GM18511 (cell line): ENCODE measurements around the gene GUK1.
"Not testable (repeated sequence)": the region's sequence is repeated elsewhere in the genome, so short reads cannot be mapped to it uniquely, and the experiment has no call there.

Experiments used
- ATAC-seq: cut with Tn5 transposase; IDR thresholded peaks from one replicate; pipeline ENCODE4 v1.9.1; 2021; ENCODE audit warnings: mild to moderate bottlenecking, moderate library complexity; ENCODE audit not compliant: unreplicated experiment

Gene GUK1

DNA sequence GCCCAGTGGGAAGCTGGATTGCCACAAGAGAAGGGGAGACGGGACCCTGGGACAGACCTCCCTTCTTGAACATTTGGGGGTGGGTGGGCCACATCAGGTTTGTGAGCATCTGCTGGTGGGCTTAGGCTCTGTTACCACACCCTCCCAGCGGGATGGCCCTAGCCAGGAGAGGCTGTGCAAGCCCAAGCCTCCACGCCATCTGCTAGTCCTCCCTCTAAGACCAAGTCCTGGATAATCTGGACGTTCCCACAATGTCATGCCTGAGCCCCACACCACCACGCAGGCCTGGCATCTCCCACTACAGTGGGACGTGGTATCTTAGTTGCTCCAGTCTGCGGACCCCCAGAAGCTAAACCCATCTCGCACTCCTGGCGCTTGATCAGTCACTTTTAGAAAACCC is 21.8 kb downstream of the GUK1 start:
- ATAC-seq = no peak

DNA sequence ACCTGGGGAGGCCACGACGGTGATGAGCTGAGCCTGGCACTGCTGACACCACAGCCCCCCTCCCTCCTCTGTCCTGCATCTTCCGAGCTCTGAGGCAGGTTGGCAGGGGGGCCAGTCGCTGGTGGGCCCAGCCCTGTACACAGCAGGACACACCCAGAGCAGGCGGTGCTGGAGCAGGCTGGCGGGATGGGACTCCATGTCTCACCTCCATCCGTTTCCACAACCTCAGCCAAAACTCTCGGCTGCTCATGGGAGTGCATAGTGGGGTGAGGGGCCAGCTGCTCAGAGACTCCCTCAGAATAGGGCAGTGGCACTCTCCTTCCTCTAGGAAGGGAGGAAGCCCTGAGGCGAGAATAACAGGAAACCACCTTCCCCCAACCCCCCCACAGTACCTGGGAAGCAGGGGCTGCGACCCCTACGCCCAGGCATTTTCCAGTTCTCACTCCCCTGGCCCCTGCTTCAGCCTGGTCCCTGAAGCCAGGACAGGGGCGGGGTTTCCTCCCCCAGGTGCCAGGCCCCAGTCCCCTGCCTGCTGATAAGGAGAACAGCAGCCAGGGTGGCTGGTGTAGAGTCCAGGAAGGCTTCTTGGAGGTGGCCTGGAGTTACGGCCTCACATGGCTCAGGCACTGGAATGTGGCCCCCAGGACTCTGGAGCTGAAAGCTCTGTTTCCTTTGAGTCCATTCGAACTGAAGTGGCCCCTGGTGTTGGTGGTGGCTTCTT is 22.4 kb downstream of the GUK1 start:
- no peak for ATAC-seq

DNA sequence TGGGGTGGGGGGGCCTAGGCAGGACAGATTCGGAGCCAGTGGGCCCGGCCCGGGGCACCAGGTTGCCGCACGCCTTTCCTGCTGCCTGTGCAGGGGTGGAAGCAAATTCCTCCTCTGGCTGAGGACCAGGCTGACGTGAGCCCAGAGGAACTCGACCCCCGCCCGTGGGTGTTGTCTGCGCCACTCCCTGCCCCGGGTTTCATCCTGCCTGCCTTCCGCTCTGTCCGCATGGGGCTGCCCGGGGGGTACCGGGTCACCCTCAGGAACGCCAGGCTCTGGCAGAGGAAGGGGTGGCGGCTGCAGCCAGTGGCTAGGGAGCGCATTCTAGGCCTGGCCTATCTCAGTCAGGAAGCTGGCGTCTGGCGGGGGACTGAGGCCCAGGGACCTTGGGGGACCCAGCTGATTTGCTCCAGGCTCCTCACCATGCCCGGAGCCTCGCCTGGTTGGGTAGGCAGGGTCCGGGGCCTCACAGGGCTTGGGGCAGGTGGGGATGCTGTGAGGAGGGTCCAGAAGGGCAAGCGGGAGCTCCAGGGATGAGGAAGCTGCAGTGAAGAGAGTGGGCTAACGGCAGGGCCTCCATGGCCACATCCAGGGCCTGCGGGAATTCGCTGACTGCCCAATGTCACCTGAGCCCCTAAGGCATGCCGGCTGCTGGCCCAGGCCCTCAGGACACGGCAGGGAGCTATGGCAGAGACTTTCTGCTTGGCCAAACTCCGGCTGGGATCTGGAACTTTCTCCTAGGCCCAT is 23.1 kb downstream of the GUK1 start:
- no peak for ATAC-seq

DNA sequence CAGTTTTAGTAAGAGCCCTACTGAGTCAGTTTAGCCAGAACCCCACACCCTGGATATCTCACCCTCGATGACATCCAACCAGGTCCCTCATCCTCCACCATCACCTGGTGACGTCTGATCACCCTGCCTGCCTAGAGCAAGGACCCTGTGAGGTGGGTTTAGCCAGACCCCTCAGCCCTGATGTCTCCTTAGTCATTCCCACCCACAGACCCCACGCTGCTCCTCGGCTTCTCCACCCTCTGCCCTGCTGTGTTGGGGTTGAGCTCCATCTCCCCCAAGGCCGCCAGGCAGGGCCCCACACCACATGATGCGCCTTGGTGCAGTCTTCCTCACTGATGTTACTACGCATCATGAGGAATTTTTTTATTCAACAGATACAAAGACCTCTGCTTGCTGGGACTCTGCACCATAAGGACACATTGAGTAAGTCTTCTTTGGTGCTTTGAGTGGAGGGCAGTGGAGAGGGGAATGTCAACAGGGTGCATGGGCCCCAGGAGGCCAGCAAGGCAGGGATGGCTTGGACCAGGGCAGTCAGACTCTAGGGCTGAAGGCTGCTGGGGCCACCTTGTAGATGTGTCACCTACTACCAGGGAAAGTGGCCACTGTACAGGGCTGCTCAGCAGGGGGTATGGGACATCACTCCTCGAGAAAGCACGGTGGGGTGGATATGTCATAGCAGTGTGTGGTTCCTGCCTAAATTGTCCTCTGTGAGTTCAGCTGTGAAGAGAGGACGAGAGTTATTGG is 23.9 kb downstream of the GUK1 start:
- ATAC-seq = no peak

DNA sequence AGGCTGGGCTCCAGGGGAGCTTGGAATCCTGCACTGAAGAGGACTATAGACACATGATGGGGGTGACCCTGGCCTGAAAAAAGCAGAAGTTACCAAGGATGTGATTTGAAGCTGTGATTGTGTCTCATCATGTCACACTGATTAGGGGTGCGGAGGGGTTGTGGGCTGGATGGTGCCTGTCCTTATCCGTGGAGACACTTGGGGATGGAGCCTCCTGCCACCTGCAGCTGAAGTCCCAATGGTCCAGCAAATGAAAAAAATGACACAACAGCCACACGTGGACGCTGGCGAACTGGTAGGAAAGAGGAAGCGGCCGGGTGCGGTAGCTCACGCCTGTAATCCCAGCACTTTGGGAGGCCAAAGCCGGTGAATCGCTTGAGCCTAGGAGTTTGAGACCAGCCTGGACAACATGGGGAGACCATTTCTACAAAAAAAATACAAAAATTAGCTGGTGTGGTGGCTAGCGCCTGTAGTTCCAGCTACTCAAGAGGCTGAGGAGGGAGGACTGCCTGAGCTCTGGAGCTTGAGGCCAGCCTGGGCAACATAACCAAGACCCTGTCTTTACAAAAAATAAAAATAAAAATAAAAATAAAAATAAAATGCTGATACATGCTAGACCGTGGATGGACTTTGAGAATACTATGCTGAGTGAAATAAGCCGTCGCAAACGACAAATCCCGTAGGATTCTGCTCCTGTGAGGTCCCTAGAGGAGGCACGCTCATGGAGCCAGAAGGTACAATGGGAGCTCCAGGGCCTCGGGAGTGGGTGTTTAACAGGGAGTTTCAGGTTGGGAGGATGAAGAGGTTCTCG is 24.7 kb downstream of the GUK1 start:
- ATAC-seq = peak; percentile 2

DNA sequence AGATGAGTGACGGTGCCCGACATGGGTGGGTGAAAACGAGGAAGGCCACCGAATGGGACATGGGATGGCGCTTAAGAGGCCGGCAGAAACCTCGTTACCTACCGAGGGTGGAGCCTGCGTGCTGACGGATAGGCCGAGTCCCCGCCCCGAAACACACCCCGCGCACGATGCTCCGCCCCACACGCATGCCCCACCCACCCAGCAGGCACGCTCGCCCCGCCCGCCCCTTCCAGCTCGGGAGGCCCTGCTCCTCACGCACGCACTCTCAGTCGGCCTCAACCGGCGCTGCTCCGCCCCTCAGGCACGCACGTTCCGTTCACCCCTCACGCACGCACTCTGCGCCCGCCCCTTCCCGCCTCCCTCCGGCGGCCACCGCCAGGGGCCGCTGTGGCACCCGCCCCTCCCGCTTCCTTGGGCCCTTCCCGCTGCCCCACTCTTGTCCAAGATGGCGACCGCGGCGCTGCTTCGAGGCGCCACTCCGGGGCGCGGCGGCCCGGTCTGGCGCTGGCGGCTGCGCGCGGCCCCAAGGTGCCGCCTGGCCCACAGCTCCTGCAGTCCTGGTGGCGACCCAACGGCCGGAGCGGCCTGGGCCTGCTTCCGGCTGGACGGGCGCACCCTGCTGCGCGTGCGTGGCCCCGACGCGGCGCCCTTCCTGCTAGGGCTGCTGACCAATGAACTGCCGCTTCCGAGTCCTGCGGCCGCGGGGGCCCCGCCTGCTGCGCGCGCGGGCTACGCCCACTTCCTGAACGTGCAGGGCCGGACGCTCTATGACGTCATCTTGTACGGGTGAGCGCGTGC is 25.5 kb downstream of the GUK1 start, which contains the start of gene IBA57:
Gene IBA57, plus strand, starts transcription at position 433 of the 798 bp plus-strand sequence. Its CDS starts 13 bp downstream, at position 446.
- peak; percentile 83 for ATAC-seq

DNA sequence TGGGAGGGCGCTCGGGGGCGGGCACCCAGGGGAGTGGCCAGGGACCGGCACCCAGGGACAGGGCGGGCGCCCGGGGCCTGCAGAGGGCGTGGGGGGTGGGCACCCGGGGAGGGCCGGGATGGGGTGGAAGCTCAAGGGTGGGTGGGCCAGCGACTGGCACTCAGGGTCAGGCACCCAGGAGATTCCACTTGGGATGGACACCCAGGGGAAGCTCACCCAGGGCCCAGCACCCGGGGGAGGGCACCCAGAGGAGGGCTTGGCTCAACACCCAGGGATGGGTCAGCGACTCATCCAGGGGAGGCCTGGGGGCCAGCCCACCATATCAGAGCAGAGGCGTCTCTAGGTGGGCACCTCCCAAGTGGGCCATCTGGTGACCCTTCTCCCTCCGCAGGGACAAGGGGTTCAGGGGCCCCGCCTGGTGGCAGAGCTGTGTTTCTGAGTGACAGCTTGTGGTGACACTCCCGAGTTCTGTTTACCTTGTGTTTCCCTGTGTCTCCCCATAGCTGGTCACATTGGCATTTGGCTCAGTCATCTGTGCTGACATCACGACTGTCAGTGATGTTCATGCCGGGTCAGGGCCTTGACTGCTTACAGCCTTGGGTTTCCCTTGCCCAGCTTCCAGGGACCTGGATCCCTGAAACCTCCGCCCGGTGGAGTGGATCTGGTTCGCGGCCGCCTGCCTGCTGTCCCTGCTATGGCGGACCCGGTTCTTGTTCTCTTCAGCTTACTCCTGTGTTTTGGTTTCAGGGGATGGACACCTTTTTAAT is 26.3 kb downstream of the GUK1 start:
- peak; percentile 33 for ATAC-seq

DNA sequence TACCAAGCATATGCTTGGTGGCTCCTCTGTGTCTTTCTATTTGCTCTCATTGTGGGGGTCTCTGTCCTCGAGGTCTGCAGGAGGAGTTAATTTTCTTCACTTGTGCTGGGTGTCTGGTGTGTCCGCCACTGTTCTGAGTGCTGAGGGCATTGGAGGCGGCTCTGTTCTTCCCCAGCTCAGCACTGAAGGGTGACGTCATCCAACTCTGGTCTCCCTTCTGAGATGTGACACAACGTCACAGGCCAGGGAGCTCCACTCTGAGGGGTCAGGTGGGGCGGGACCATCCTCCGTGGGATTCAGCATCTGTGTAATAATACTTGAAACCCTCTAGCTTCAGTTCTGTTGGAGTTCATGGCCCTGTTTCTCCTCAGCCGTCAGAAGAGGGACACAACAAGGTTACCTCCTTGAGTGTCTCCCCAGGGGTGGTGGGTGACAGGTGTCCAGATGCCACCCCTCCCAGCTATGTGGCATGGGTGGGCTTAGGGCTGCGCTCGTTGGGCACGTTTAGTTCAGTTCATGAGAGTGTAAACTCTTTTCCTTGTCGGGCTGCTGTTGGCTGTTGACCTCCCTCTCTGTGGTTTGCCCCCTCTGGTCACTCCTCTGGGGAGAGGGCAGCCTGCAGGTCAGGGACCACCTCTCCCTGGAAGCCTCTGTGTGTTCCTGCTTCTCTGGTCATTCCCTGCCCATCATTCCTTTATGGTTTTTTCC is 28.6 kb downstream of the GUK1 start:
- ATAC-seq = no peak

DNA sequence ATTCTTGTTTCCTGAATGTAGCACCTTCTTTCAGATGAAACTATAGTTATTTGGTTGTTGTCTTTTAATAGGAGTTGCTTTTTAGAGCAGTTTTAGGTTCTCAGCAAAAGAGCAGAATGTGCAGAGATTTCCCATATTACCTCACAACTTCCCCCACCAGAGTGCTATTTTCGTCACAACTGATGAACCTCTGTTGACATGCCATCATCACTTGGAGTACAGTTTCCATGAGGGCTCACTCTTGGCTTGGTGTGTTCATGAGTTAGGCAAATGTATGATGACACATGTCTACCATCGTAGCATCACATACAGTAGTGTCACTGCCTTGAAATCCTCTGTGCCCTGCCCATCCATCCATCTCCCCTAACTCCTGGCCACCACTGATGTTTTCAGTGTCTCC is 29.3 kb downstream of the GUK1 start:
- ATAC-seq = no peak

DNA sequence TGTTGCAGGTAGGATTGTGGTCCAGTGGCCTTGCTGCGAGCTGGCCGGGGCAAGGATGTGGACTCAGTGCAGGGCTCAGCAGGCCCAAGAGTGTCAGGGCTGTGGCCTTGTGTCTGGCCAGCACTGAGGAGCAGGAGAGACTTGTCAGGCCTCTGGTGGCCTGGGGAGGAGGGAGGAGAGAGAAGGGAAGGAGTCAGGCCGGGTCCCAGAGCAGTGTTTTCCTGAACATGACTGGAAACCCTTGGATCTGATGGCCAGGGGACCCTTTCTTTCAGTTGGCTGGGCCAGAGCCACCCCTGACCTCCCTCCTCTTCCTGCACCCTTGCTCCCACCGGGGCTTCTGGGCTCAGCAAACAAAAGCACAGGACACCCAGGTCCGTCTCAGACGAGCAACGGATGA is 30.6 kb downstream of the GUK1 start:
- ATAC-seq = no peak

DNA sequence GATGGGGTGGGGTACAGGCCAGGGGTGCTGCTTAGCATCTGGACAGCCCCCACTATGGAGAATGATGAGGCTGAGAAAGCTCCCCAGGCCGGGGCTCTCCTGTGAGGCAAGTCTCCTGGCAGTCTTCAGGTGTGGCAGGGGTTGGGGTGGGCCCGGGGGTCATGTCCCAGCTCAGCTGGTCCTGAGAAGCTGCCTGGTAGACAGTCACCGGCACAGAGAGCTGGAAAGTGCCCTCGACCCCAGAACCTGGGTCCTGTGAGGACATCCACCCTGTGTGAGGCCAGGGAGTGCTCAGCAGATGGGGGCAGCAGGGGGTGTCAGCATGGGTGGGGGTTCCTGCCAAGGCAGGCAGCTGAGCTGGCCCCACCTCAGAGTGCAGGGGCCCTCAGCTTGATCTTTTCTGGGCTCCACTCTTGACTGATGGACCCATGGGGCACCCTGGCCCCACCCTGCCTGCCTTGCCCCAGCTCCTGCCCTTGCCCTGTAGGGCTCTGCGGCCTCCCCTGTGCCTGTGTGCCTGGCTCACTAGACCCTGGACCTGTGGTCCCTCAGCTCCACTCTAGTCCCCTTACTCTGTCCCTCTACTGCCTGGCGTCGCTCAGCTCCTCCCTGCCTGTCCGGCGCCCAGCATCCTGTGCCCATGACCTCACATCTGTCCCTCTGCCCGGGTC is 31.3 kb downstream of the GUK1 start:
- ATAC-seq = no peak

DNA sequence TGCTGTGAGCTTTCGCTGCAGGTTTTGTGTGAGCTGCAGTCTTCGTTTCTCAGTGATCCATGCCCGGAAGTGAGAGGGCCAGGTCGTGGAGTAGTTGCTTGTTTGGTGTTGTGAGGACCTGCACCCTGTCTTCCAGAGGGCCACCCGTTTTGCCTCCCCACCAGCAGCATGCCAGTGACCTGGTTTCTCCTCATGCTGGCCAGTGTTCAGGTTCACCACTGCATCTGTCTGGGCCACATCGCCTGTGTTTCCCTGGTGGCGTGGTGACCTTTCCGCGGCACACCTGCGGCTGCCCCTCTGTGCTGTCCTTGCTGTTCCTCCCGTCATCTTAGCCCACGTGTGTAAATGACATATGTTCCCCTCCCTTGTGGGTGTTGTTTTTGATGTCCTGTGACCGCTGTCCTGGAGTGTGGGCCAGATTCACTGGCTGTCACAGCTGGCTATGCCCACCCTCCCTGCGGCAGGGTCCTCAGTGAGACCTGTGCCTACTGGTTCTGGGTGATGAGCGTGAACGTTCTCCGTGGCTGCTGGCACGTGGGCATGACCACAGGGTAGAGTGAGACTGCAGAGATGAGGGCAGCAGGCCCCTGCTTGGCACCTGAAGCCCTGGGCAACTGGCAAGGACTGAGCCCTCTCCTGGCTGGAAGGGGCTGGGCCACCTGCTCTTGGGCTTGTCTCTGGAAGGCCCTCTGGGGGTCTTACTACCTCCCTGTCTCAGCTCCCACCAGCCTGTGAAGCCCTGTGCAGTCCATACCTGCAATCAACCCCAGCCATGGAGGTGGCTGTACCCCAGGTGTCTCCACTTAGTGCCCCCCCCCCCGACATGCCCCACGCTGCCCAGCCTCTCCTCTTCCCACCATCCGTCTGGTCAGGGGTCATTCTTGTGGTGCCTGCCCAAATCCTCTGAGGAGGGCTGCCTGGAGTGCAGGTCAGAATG is 32.8 kb downstream of the GUK1 start:
- ATAC-seq = no peak

DNA sequence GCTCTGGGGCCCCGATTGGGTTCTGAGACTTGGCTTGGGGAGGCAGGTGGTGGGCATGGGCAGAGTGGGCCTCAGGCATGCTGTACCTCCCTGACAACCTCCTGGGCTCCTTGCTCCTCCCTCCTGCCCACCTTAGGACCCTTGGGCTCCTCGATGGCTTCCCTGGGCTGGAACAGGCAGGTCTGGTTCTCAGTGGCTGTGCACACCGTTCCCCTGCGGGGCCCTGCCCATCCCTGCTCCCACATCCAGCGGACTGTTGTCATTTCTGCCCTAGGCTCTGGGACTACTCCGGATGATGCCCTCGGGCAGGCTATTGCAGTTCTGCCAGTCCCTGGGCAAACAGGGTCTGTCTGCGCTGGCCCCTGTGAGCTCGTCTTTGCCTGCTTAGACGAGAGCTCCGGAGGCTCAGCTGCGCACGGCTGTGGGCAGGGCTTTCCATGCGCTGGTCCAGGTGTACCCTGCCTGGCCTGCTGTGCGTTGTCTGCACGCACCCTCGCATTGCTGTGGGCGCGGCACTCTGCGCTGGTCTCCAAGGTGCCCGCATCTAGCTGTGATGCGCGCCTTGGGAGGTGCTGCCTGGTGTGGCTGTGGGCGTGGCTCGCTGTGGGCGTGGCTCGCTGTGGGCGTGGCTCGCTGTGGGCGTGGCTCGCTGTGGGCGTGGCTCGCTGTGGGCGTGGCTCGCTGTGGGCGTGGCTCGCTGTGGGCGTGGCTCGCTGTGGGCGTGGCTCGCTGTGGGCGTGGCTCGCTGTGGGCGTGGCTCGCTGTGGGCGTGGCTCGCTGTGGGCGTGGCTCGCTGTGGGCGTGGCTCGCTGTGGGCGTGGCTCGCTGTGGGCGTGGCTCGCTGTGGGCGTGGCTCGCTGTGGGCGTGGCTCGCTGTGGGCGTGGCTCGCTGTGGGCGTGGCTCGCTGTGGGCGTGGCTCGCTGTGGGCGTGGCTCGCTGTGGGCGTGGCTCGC is 33.7 kb downstream of the GUK1 start:
- not testable (repeated sequence) for ATAC-seq

DNA sequence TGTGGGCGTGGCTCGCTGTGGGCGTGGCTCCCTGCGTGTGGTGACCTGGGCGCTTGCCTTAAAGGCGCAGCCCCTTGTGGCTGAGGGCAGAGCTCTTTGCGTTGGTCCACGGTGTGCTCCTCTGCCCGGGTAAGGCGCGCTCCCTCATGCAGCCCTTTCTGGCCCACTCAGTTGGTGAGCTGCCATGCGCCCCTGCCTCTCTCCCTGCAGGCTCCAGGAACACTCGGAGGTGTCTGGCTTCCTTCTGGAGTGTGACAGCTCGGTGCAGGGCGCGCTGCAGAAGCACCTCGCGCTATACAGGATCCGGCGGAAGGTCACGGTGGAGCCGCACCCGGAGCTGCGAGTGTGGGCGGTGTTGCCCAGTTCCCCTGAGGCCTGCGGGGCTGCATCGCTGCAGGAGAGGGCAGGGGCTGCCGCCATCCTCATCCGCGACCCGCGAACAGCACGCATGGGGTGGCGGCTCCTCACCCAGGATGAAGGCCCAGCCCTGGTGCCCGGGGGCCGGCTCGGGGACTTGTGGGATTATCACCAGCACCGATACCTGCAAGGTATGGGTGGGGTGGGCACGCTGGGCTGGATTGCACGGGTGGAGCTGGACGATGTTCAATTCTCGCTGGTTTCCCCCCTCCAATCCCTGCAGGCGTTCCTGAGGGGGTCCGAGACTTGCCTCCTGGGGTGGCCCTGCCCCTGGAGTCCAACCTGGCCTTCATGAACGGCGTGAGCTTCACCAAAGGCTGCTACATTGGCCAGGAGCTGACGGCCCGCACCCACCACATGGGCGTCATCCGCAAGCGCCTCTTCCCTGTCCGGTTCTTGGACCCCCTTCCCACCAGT is 34.6 kb downstream of the GUK1 start:
- ATAC-seq = no peak
